ENCODE data around the gene UBE2D4. TPM values are rescaled to one million over a fixed set of nuclear protein-coding genes. Genes with fewer than 3 reads are reported as not detected.

The UBE2D4 gene
- total RNA-seq, 1 donor from 2014 or later, result 17.3 TPM

DNA sequence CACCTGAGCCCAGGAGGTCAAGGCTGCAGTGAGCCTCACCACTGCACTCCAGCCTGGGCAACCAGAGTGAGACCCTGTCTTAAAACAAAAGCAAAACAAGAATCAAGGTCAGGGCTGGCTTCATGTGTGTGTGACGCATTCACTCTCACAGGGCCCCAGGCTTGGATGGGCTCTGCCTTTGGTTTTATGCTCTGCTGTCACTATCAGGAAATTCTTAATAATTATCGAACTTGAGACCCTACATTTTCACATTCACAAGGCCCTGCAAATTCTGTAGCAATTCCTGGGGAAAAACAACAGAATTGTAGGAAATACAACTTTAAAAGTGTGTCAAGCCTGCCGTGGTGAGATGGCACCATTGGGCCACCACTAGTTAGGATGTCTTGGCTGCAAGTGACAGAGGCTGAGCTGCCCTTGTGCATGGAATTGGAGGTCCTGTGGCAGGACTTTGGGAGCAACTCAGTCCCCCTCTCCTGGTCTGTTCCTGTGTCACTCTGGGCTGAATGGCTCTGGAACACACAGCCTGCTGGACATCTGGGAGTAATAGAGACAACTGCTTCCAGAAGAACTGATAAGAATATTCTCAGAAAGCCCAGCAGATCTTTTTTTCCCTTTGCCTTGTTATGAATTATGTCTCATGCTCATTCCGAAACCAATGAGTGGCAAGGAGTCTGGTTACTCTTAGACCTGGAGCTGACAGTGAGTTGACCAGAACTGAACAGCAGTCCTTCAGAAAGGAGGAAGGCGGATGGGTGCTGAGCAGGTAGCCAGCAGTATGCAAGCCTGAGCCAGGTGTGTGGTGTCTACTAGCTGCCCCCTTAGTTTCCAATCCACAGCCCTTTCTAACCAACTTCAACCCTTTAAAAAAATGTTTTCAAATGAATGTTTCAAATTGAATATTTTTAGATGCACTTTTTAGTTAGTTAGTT is 3.6 kb downstream of the UBE2D4 start:
- Mint-ChIP-seq H3K4me3 (ENCODE audit: low read depth) (no peak overlapping the region), H3K27ac (no peak overlapping the region), H3K4me1 (ENCODE audit: low read depth) (peaks cover 3% of the 10 kb centered on the region), H3K27me3 (no peaks in the 10 kb centered on the region), H3K9me3 (ENCODE audit: low read depth) (no peaks in the 10 kb centered on the region), H3K36me3 (ENCODE audit: insufficient read depth) (peaks cover 4% of the 10 kb centered on the region)
- TF ChIP-seq, protein P1, sequence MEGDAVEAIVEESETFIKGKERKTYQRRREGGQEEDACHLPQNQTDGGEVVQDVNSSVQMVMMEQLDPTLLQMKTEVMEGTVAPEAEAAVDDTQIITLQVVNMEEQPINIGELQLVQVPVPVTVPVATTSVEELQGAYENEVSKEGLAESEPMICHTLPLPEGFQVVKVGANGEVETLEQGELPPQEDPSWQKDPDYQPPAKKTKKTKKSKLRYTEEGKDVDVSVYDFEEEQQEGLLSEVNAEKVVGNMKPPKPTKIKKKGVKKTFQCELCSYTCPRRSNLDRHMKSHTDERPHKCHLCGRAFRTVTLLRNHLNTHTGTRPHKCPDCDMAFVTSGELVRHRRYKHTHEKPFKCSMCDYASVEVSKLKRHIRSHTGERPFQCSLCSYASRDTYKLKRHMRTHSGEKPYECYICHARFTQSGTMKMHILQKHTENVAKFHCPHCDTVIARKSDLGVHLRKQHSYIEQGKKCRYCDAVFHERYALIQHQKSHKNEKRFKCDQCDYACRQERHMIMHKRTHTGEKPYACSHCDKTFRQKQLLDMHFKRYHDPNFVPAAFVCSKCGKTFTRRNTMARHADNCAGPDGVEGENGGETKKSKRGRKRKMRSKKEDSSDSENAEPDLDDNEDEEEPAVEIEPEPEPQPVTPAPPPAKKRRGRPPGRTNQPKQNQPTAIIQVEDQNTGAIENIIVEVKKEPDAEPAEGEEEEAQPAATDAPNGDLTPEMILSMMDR (IDR thresholded peaks at IDR 0.05; ENCODE audit: unreplicated experiment), result no peak
- no peak for DNase-seq (ENCODE audit: low spot score, unreplicated experiment)

DNA sequence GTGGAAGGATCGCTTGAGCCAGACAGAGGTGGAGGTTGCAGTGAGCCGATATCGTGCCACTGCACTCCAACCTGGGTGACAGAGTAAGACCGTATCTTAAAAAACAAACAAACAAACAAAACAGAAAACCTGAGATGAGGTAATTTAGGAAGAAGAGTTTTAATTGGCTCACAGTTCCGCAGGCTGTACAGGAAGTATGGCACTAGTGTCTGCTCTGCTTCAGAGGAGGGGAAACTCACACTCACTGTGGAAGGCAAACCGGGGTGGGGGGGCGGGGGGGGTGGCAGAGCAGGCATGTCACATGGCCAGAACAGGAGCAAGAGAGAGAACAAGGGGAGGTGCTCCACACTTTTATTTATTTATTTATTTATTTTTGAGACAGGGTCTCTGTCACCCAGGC is 5.1 kb downstream of the UBE2D4 start:
- H3K36me3 Mint-ChIP-seq (ENCODE audit: insufficient read depth), result peaks cover 4% of the 10 kb centered on the region
- peaks cover 3% of the 10 kb centered on the region for H3K4me1 Mint-ChIP-seq (ENCODE audit: low read depth)
- H3K4me3 Mint-ChIP-seq (ENCODE audit: low read depth), result no peak overlapping the region
- no peaks in the 10 kb centered on the region for H3K9me3 Mint-ChIP-seq (ENCODE audit: low read depth)
- no peak for DNase-seq (ENCODE audit: low spot score, unreplicated experiment)
- H3K27me3 Mint-ChIP-seq, result no peaks in the 10 kb centered on the region
- TF ChIP-seq, protein P1 (IDR thresholded peaks at IDR 0.05; ENCODE audit: unreplicated experiment), result no peak
- H3K27ac Mint-ChIP-seq, result peak overlapping the region; percentile 57

DNA sequence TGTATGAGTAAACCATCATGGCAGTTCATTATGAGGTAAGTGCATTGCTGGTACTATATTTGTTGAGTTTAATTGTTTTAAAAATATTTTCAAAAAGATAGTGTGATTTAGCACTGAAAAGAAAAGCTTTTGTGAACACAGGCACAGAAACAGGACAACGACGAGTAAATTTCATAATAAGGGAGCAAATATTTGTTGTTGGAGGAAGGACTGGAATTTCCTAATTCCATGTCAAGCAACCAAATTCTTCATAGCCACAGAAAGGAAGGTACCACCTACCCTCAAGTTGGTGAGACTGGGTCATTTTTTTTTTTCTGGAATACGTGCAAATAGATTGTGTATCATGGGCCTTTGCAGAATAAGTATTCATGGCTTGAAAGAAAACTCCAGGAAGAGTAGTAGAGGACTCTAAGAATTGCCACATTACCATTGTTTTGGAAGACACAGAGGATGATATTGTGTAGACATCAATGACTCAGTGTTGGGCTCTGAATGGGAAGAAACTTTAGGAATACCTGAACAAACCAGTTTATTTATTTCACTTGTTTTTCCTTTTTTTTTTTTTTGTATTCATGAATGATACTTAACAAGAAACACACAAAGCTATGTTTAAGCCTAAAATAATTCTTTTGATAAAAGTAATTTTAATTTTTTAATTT is 7.8 kb downstream of the UBE2D4 start:
- H3K4me3 Mint-ChIP-seq (ENCODE audit: low read depth), result no peak overlapping the region
- no peaks in the 10 kb centered on the region for H3K36me3 Mint-ChIP-seq (ENCODE audit: insufficient read depth)
- no peak for DNase-seq (ENCODE audit: low spot score, unreplicated experiment)
- TF ChIP-seq, protein P1 (IDR thresholded peaks at IDR 0.05; ENCODE audit: unreplicated experiment), result no peak
- no peaks in the 10 kb centered on the region for H3K4me1 Mint-ChIP-seq (ENCODE audit: low read depth)
- no peaks in the 10 kb centered on the region for H3K27me3 Mint-ChIP-seq
- H3K9me3 Mint-ChIP-seq (ENCODE audit: low read depth), result no peaks in the 10 kb centered on the region
- no peak overlapping the region for H3K27ac Mint-ChIP-seq

DNA sequence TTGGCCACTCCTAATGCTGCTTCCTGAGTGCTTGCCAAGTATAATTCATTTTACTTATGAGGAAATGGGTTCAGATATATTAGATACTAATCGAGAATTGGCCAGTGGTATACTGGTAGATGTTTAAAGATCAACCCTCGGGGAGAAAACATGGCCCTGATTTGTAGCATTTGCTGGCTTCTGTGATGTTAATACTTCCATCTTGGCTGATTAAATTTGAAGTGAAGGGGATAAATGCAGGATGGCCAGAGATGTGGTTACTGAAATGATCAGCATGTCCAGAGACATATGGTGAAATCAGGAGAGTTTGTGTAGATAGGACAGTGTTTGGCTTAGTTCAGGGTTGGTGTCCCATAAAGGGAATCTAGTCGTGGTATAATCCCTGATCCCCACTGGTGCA is 11.2 kb downstream of the UBE2D4 start:
- Mint-ChIP-seq H3K27me3 (no peaks in the 10 kb centered on the region), H3K4me1 (ENCODE audit: low read depth) (no peaks in the 10 kb centered on the region), H3K36me3 (ENCODE audit: insufficient read depth) (no peaks in the 10 kb centered on the region), H3K9me3 (ENCODE audit: low read depth) (no peaks in the 10 kb centered on the region), H3K27ac (no peak overlapping the region), H3K4me3 (ENCODE audit: low read depth) (no peak overlapping the region)
- TF ChIP-seq, protein P1 (IDR thresholded peaks at IDR 0.05; ENCODE audit: unreplicated experiment), result no peak
- DNase-seq (ENCODE audit: low spot score, unreplicated experiment), result no peak

DNA sequence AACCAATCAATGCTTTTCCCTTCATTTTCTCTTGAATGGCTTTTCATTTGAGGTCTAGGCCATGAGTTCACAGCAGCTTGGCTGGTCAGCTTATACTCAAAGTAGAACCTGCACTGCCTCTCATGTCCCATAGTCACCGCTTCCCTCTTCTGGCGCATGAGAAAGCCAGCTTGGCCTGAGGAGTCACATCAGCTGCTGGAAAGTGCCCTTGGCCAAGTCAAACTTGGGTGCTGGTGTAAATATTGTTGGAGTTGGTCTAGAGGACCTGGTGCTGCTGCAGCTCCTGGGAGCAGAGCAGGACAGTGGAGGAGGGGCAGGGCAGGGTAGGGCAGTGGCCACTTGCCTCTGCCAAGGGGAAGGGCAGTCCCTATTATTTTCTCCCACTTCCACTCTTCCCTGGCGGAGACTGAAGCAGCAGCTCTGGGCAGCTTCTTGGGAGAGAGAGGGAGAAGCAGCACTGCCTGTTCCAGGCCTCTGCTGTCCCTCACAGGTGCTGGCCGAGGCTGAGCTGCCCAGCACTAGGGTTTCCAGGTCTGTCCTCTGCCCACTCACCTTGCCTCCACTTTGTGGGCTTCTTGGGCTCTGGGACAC is 12.8 kb downstream of the UBE2D4 start:
- TF ChIP-seq, protein P1 (IDR thresholded peaks at IDR 0.05; ENCODE audit: unreplicated experiment), result no peak
- DNase-seq (ENCODE audit: low spot score, unreplicated experiment), result no peak
- Mint-ChIP-seq H3K4me1 (ENCODE audit: low read depth) (peaks cover 7% of the 10 kb centered on the region), H3K4me3 (ENCODE audit: low read depth) (no peak overlapping the region), H3K9me3 (ENCODE audit: low read depth) (no peaks in the 10 kb centered on the region), H3K27ac (no peak overlapping the region), H3K27me3 (no peaks in the 10 kb centered on the region), H3K36me3 (ENCODE audit: insufficient read depth) (no peaks in the 10 kb centered on the region)

Data from progenitor cell of endocrine pancreas (in vitro differentiated cells).